KMS-11 (cell line): ENCODE results near the gene DYDC1.

ENCODE experiments used
- H2AFZ ChIP-seq: fragments of 200-600 bp; sonication (generic); 2 replicates; pipeline ENCODE4 v1.6.1; 2016; ENCODE audit warnings: antibody characterized with exemption, mixed run types, low read depth
- H3K27ac ChIP-seq: fragments of 200-600 bp; sonication (generic); 2 replicates; pipeline ENCODE4 v1.6.1; 2016; ENCODE audit warnings: mild to moderate bottlenecking, mixed run types
- H3K27me3 ChIP-seq: fragments of 200-600 bp; sonication (generic); 2 replicates; pipeline ENCODE4 v1.6.1; 2017; ENCODE audit warnings: mild to moderate bottlenecking, low read depth, mixed run types, moderate library complexity; ENCODE audit not compliant: insufficient read depth
- H3K36me3 ChIP-seq: fragments of 200-600 bp; sonication (generic); 2 replicates; pipeline ENCODE4 v1.6.1; 2017; ENCODE audit warnings: mild to moderate bottlenecking, mixed run types; ENCODE audit not compliant: insufficient read depth
- H3K4me1 ChIP-seq: fragments of 200-600 bp; sonication (generic); 2 replicates; pipeline ENCODE4 v1.6.1; 2016; ENCODE audit warnings: mild to moderate bottlenecking, low read depth, mixed run types; ENCODE audit not compliant: poor library complexity, severe bottlenecking
- H3K4me2 ChIP-seq: fragments of 200-600 bp; sonication (generic); 2 replicates; pipeline ENCODE4 v1.7.0; 2016; ENCODE audit warnings: mild to moderate bottlenecking, mixed run types
- H3K4me3 ChIP-seq: fragments of 200-600 bp; sonication (generic); IDR thresholded peaks from 2 replicates; pipeline ENCODE4 v1.6.1; 2017; ENCODE audit warnings: low read depth, low read length, mixed read lengths; ENCODE audit not compliant: insufficient read depth
- H3K79me2 ChIP-seq: fragments of 200-600 bp; sonication (generic); 2 replicates; pipeline ENCODE4 v1.6.1; 2016; ENCODE audit warnings: low read depth, mixed run types; ENCODE audit not compliant: insufficient read depth
- H3K9ac ChIP-seq: fragments of 200-600 bp; sonication (generic); 2 replicates; pipeline ENCODE4 v1.6.1; 2016; ENCODE audit warnings: mild to moderate bottlenecking, mixed run types
- H4K20me1 ChIP-seq: fragments of 200-600 bp; sonication (generic); 2 replicates; pipeline ENCODE4 v1.6.1; 2016; ENCODE audit warnings: mild to moderate bottlenecking, mixed run types; ENCODE audit not compliant: insufficient read depth
- CTCF ChIP-seq: fragments of 200-600 bp; sonication (generic); conservative IDR thresholded peaks from 2 replicates; pipeline ENCODE4 v1.6.1; 2017; ENCODE audit warnings: low read depth, mild to moderate bottlenecking, antibody characterized with exemption, low read length, moderate library complexity, mixed read lengths

DYDC1 gene

GRCh38 chr10:80357851-80358125 lies 1.2 kb upstream of the DYDC1 start:
- Histone ChIP-seq H3K9ac (no peak overlapping the region), H2AFZ (no peak overlapping the region), H3K36me3 (no peaks in the 10 kb centered on the region), H3K4me3 (no peak overlapping the region), H3K27me3 (no peaks in the 10 kb centered on the region), H3K4me2 (no peak overlapping the region), H3K4me1 (no peaks in the 10 kb centered on the region), H4K20me1 (no peaks in the 10 kb centered on the region), H3K79me2 (no peaks in the 10 kb centered on the region), H3K27ac (no peak overlapping the region)
- no peak for TF ChIP-seq CTCF

GRCh38 chr10:80356989-80357850 lies 665 bp upstream of the DYDC1 start:
- Histone ChIP-seq H4K20me1 (no peaks in the 10 kb centered on the region), H3K4me2 (no peak overlapping the region), H3K36me3 (no peaks in the 10 kb centered on the region), H3K9ac (no peak overlapping the region), H3K27ac (no peak overlapping the region), H3K4me3 (no peak overlapping the region), H3K4me1 (no peaks in the 10 kb centered on the region), H2AFZ (no peak overlapping the region), H3K79me2 (no peaks in the 10 kb centered on the region), H3K27me3 (no peaks in the 10 kb centered on the region)
- no peak for TF ChIP-seq CTCF

GRCh38 chr10:80351220-80351619 lies 5.3 kb downstream of the DYDC1 start:
- H3K9ac ChIP-seq, result no peak overlapping the region
- H3K27ac ChIP-seq, result no peak overlapping the region
- H3K4me3 ChIP-seq, result no peak overlapping the region
- H3K27me3 ChIP-seq, result no peaks in the 10 kb centered on the region
- H3K4me1 ChIP-seq, result no peaks in the 10 kb centered on the region
- no peaks in the 10 kb centered on the region for H4K20me1 ChIP-seq
- no peaks in the 10 kb centered on the region for H3K79me2 ChIP-seq
- no peak overlapping the region for H3K4me2 ChIP-seq
- H2AFZ ChIP-seq, result no peak overlapping the region
- no peaks in the 10 kb centered on the region for H3K36me3 ChIP-seq
- no peak for TF ChIP-seq CTCF

- Histone ChIP-seq H2AFZ (no peak overlapping the region), H3K27me3 (no peaks in the 10 kb centered on the region), H3K4me2 (no peak overlapping the region), H4K20me1 (no peaks in the 10 kb centered on the region), H3K27ac (no peak overlapping the region), H3K79me2 (no peaks in the 10 kb centered on the region), H3K36me3 (no peaks in the 10 kb centered on the region), H3K4me1 (no peaks in the 10 kb centered on the region), H3K4me3 (no peak overlapping the region), H3K9ac (no peak overlapping the region)
- no peak for TF ChIP-seq CTCF
Measured at GRCh38 chr10:80350251-80350650, 6.3 kb downstream of the DYDC1 start.
